WTC11 (cell line): ENCODE data around the gene MIA2. TPM values are rescaled to one million over a fixed set of nuclear protein-coding genes. Genes with fewer than 3 reads are reported as not detected.
"Not testable (repeated sequence)": the region's sequence is repeated elsewhere in the genome, so short reads cannot be mapped to it uniquely, and the experiment has no call there.

Source experiments
- ATAC-seq: fragments of 200-7000 bp; cut with Tn5 transposase; 2 replicates; pipeline ENCODE4 v1.10.0; 2021; ENCODE audit warnings: mild to moderate bottlenecking, moderate library complexity
- CTCF ChIA-PET: fragments of 300-600 bp; sonication (Branson Sonifier 250); formaldehyde crosslinking; loops from one replicate; lab custom pipeline; 2021; ENCODE audit warnings: antibody characterized with exemption; lab: Charles Lee
- POLR2A ChIA-PET: fragments of 350-600 bp; sonication (Branson Sonifier 250); formaldehyde crosslinking; loops from one replicate; lab custom pipeline; 2021; ENCODE audit warnings: antibody characterized with exemption; lab: Charles Lee
- DNase-seq: peaks from one replicate; pipeline ENCODE4 v3.0.0; 2021; ENCODE audit warnings: low spot score
- H3K27ac Mint-ChIP-seq: 2 replicates; pipeline ENCODE4 v1.8.0; 2021; ENCODE audit warnings: mixed read lengths
- H3K27me3 Mint-ChIP-seq: 2 replicates; pipeline ENCODE4 v1.8.0; 2021; ENCODE audit warnings: low read depth, mild to moderate bottlenecking, moderate library complexity, mixed read lengths
- H3K36me3 Mint-ChIP-seq: 2 replicates; pipeline ENCODE4 v1.8.0; 2021; ENCODE audit warnings: mixed read lengths
- H3K4me1 Mint-ChIP-seq: 2 replicates; pipeline ENCODE4 v1.8.0; 2022; ENCODE audit warnings: mixed read lengths
- H3K4me3 Mint-ChIP-seq: 2 replicates; pipeline ENCODE4 v1.8.0; 2021; ENCODE audit warnings: mild to moderate bottlenecking, moderate library complexity, mixed read lengths
- H3K9me3 Mint-ChIP-seq: 2 replicates; pipeline ENCODE4 v1.8.0; 2021; ENCODE audit warnings: mixed read lengths
- ATF3 ChIP-seq: sonication (generic); formaldehyde crosslinking; conservative IDR thresholded peaks from 2 replicates; pipeline ENCODE4 v1.8.1; 2022; ENCODE audit warnings: mild to moderate bottlenecking, missing genetic modification reagents
- CREB1 ChIP-seq: sonication (generic); formaldehyde crosslinking; IDR thresholded peaks from 2 replicates; pipeline ENCODE4 v1.8.0; 2023; ENCODE audit warnings: mild to moderate bottlenecking, missing genetic modification reagents
- HMGA2 ChIP-seq: fragments of 250-450 bp; sonication (Bioruptor Pico); IDR thresholded peaks from 2 replicates; pipeline ENCODE4 v1.4.0; 2021; ENCODE audit warnings: mild to moderate bottlenecking, moderate library complexity
- HMGXB4 ChIP-seq: sonication (generic); formaldehyde crosslinking; IDR thresholded peaks from 2 replicates; pipeline ENCODE4 v1.8.1; 2023; ENCODE audit warnings: mild to moderate bottlenecking, moderate library complexity, missing genetic modification reagents
- JAZF1 ChIP-seq: fragments of 250-450 bp; sonication (Bioruptor Pico); IDR thresholded peaks from 2 replicates; pipeline ENCODE4 v1.9.0; 2021; ENCODE audit warnings: moderate library complexity, mild to moderate bottlenecking, inconsistent platforms
- NR1H2 ChIP-seq: sonication (generic); formaldehyde crosslinking; IDR thresholded peaks from 2 replicates; pipeline ENCODE4 v1.9.0; 2021; ENCODE audit warnings: mild to moderate bottlenecking, moderate library complexity, missing genetic modification reagents
- NR3C1 ChIP-seq: sonication (generic); formaldehyde crosslinking; conservative IDR thresholded peaks from 2 replicates; pipeline ENCODE4 v1.8.1; 2023; ENCODE audit warnings: low read depth, mild to moderate bottlenecking, missing genetic modification reagents
- PRDM15 ChIP-seq: sonication (generic); formaldehyde crosslinking; IDR thresholded peaks from 2 replicates; pipeline ENCODE4 v1.8.0; 2022; ENCODE audit warnings: missing genetic modification reagents
- PRRX2 ChIP-seq: fragments of 250-450 bp; sonication (Bioruptor Pico); IDR thresholded peaks from 2 replicates; pipeline ENCODE4 v1.8.0; 2021; ENCODE audit warnings: mild to moderate bottlenecking
- SMAD3 ChIP-seq: sonication (generic); formaldehyde crosslinking; IDR thresholded peaks from 2 replicates; pipeline ENCODE4 v1.8.0; 2022; ENCODE audit warnings: missing genetic modification reagents, mild to moderate bottlenecking, borderline replicate concordance
- TEAD1 ChIP-seq: sonication (generic); formaldehyde crosslinking; IDR thresholded peaks from 2 replicates; pipeline ENCODE4 v1.8.0; 2022; ENCODE audit warnings: mild to moderate bottlenecking, missing genetic modification reagents
- ZNF138 ChIP-seq: sonication (generic); formaldehyde crosslinking; conservative IDR thresholded peaks from 2 replicates; pipeline ENCODE4 v1.8.1; 2022; ENCODE audit warnings: mild to moderate bottlenecking, moderate library complexity, missing genetic modification reagents
- ZNF219 ChIP-seq: sonication (generic); formaldehyde crosslinking; IDR thresholded peaks from 2 replicates; pipeline ENCODE4 v1.8.0; 2023; ENCODE audit warnings: missing genetic modification reagents, mild to moderate bottlenecking, borderline replicate concordance
- ZNF423 ChIP-seq: fragments of 250-450 bp; sonication (Bioruptor Pico); IDR thresholded peaks from 2 replicates; pipeline ENCODE4 v2.1.2; 2022; ENCODE audit warnings: mild to moderate bottlenecking, moderate library complexity
- ZNF671 ChIP-seq: fragments of 250-450 bp; sonication (Bioruptor Pico); IDR thresholded peaks from 2 replicates; pipeline ENCODE4 v1.8.0; 2021; ENCODE audit warnings: mild to moderate bottlenecking
- total RNA-seq: library from RNA; stranded (reverse); gene quantifications from 3 replicates; pipeline ENCODE4 v1.2.3, GENCODE V29; 2021

The MIA2 gene
- total RNA-seq, 1 experiment from 2014 or later = 11.3 TPM

- ChIA-PET POLR2A (no interaction called here), CTCF (interaction anchor here (1.0 kb wide), 1 partner anchor 93 kb away, joined by 3 read pairs; the partner anchor contains the start of gene FBXO33)
- Mint-ChIP-seq H3K27me3 (no peaks in the 10 kb centered on the region), H3K36me3 (0 out of 2 replicates have a peak, but pooled peaks cover 2% of the 10 kb centered on the region), H3K27ac (no peak overlapping the region), H3K4me1 (peaks cover 5% of the 10 kb centered on the region), H3K9me3 (no peaks in the 10 kb centered on the region), H3K4me3 (no peak overlapping the region)
- TF ChIP-seq NR1H2 (no peak), ZNF423 (CRISPR knock-in tag) (peak; percentile 53; the same call in 1 of the 2 replicates), PRDM15 (CRISPR knock-in tag) (no peak)
- ATAC-seq (peak; percentile 86), DNase-seq (peak; percentile 56)
Observed at GRCh38 chr14:39339003-39339402, 105.3 kb downstream of the MIA2 start.

GRCh38 chr14:39341126-39341525, 107.4 kb downstream of the MIA2 start:
- TF ChIP-seq HMGA2 = peak; percentile 50; the same call in 1 of the 2 replicates
- H3K27ac Mint-ChIP-seq, H3K27me3 Mint-ChIP-seq, ATAC-seq, H3K9me3 Mint-ChIP-seq, POLR2A ChIA-PET, H3K4me1 Mint-ChIP-seq, H3K36me3 Mint-ChIP-seq, CTCF ChIA-PET, H3K4me3 Mint-ChIP-seq, DNase-seq: not testable (repeated sequence)

GRCh38 chr14:39342768-39343167, 109.1 kb downstream of the MIA2 start:
- TF ChIP-seq ATF3 (CRISPR knock-in tag) = no peak
- no peak for TF ChIP-seq ZNF138 (CRISPR knock-in tag)
- ATAC-seq = no peak
- Mint-ChIP-seq H3K36me3 (0 out of 2 replicates have a peak, but pooled peaks cover 2% of the 10 kb centered on the region), H3K4me3 (no peak overlapping the region), H3K27ac (no peak overlapping the region), H3K4me1 (peaks cover 5% of the 10 kb centered on the region), H3K27me3 (no peaks in the 10 kb centered on the region), H3K9me3 (no peaks in the 10 kb centered on the region)
- POLR2A ChIA-PET = no interaction called here
- no peak for DNase-seq
- CTCF ChIA-PET = no interaction called here

GRCh38 chr14:39343614-39344013, 109.9 kb downstream of the MIA2 start:
- peaks cover 4% of the 10 kb centered on the region for H3K4me1 Mint-ChIP-seq
- POLR2A ChIA-PET = no interaction called here
- H3K36me3 Mint-ChIP-seq = 0 out of 2 replicates have a peak, but pooled peaks cover 2% of the 10 kb centered on the region
- H3K27me3 Mint-ChIP-seq = no peaks in the 10 kb centered on the region
- no peaks in the 10 kb centered on the region for H3K9me3 Mint-ChIP-seq
- DNase-seq (no peak), ATAC-seq (no peak)
- no peak overlapping the region for H3K4me3 Mint-ChIP-seq
- H3K27ac Mint-ChIP-seq = no peak overlapping the region
- CTCF ChIA-PET = no interaction called here
- TF ChIP-seq HMGXB4 (no peak), CREB1 (CRISPR knock-in tag) (no peak), ZNF219 (CRISPR knock-in tag) (no peak), NR3C1 (CRISPR knock-in tag) (no peak), PRRX2 (CRISPR knock-in tag) (no peak), SMAD3 (CRISPR knock-in tag) (no peak), ZNF671 (no peak), TEAD1 (CRISPR knock-in tag) (no peak), JAZF1 (CRISPR knock-in tag) (no peak)
